H1 (cell line): Measurements from ENCODE around the gene ALK. TPM values are rescaled to one million over a fixed set of nuclear protein-coding genes. Genes with fewer than 3 reads are reported as not detected.

Experiments used
- BRCA1 ChIP-seq: IDR thresholded peaks from 2 replicates; pipeline ENCODE4 v1.6.1; 2012; ENCODE audit warnings: low read depth, low read length, improper control_type of control experiment
- POLR2AphosphoS5 ChIP-seq: IDR thresholded peaks from 2 replicates; pipeline ENCODE4 v1.6.1; 2011; ENCODE audit warnings: low read depth, low read length
- polyA plus RNA-seq, 7 experiments: library from polyadenylated mRNA; depleted of rRNA in 3 of 7; stranded (reverse) in 5 of 7; unstranded in 2 of 7; fragments of >200 nt in 5 of 7; fragments of 200-250 nt in 2 of 7; gene quantifications; 1 replicate in 5 of 7; 2 replicates in 1 of 7; 4 replicates in 1 of 7; pipeline versions ENCODE4 v1.2.1 to v1.2.3, GENCODE V29; 2011 to 2013; ENCODE audit warnings: missing spikeins in 2 of 7, mixed read lengths in 2 of 7
- total RNA-seq: library from RNA; stranded (reverse); fragmentation: NEBNext Ultra II Directional; extraction: Animal tissue kit (Norgen Biotek cat#: 25700); gene quantifications from 2 replicates; pipeline ENCODE4 v1.2.1, GENCODE V29; 2021

Gene ALK
- total and polyA plus RNA-seq, 2 of the 8 experiments (the other 6 are each of a cell fraction or from before 2014, with no cell fraction given), result 0.02 to 0.09 TPM

GRCh38 chr2:29586919-29587318 lies 334.5 kb downstream of the ALK start (continued):
- TF ChIP-seq POLR2AphosphoS5 (no peak), BRCA1 (no peak)
- TF ChIP-seq, all 59 proteins: peak for 0
